ENCODE results near the gene ACSF2. TPM values are rescaled to one million over a fixed set of nuclear protein-coding genes. Genes with fewer than 3 reads are reported as not detected.

Gene ACSF2
- total and polyA plus RNA-seq, 2 donors from 2014 or later = 44.4 to 404 TPM

DNA sequence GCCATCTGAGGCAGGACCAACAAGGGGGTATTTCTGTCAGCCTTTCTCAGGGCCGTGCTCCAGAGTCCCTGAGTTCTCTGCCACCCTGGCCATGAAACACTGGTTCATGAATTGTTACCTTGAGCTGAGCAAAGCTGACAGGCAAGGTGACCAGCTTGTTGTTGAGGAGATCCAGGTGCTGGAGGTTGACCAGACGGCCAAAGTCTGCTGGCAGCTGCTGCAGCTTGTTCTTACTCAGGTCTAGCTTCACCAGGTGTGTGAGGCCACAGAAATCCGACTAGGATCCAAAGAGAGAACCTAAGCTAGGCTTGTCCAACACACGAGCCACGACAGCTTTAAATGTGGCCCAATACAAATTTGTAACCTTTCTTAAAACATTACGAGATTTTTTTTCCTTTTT lies 33.4 kb upstream of the ACSF2 start:
- no peak for FAIRE-seq
- H3K9ac ChIP-seq (ENCODE audit: low read length in 3 of 3) = no peak overlapping the region
- no peak for DNase-seq
- H3K36me3 ChIP-seq (ENCODE audit: control insufficient read depth in 2 of 3, insufficient read depth in 3 of 3, low read length in 3 of 3) = peaks cover 13 to 49% (median 48%) of the 10 kb centered on the region in 3 donors
- intact Hi-C loops (cut with DNase I) = no loop called here
- TF ChIP-seq, protein P1, sequence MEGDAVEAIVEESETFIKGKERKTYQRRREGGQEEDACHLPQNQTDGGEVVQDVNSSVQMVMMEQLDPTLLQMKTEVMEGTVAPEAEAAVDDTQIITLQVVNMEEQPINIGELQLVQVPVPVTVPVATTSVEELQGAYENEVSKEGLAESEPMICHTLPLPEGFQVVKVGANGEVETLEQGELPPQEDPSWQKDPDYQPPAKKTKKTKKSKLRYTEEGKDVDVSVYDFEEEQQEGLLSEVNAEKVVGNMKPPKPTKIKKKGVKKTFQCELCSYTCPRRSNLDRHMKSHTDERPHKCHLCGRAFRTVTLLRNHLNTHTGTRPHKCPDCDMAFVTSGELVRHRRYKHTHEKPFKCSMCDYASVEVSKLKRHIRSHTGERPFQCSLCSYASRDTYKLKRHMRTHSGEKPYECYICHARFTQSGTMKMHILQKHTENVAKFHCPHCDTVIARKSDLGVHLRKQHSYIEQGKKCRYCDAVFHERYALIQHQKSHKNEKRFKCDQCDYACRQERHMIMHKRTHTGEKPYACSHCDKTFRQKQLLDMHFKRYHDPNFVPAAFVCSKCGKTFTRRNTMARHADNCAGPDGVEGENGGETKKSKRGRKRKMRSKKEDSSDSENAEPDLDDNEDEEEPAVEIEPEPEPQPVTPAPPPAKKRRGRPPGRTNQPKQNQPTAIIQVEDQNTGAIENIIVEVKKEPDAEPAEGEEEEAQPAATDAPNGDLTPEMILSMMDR (IDR thresholded peaks at IDR 0.05; ENCODE audit: borderline replicate concordance, extremely low read depth, insufficient read depth) = no peak
- H3K9me3 ChIP-seq (ENCODE audit: control insufficient read depth in 2 of 3, insufficient read depth in 1 of 3, low read length in 3 of 3) = no peaks in the 10 kb centered on the region
- H3K27ac ChIP-seq (ENCODE audit: low read depth in 2 of 2, low read length in 2 of 2) = no peak overlapping the region
- no peak overlapping the region for H3K4me3 ChIP-seq (ENCODE audit: low read length in 3 of 3)
- H3K27me3 ChIP-seq (ENCODE audit: control insufficient read depth, insufficient read depth, low read length) = no peaks in the 10 kb centered on the region
- H3K4me1 ChIP-seq (ENCODE audit: control insufficient read depth in 2 of 3, insufficient read depth in 2 of 3, low read depth in 1 of 3, low read length in 3 of 3) = peaks cover 3 to 12% (median 10%) of the 10 kb centered on the region in 3 donors

DNA sequence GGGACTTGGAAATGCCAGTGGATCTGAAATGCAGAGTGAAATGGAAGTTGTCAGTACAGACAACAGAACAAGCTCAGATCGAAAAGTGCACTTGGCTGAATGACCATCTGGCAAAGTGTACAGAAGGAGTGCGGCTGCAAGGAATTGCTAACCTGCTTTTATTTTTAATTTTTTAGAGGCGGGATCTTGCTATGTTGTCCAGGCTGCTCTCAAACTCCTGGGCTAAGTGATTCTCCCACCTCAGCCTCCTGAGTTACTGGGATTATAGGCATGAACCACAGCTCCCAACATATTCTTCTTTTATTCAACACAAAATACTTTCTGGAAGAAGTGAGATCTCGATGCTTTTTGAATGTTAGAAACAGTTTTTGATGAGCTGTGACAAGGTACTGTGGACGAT lies 32.3 kb upstream of the ACSF2 start:
- Histone ChIP-seq H3K9me3 (ENCODE audit: control insufficient read depth in 2 of 3, insufficient read depth in 1 of 3, low read length in 3 of 3) (no peaks in the 10 kb centered on the region), H3K27ac (ENCODE audit: low read depth in 2 of 2, low read length in 2 of 2) (no peak overlapping the region), H3K27me3 (ENCODE audit: control insufficient read depth, insufficient read depth, low read length) (no peaks in the 10 kb centered on the region), H3K9ac (ENCODE audit: low read length in 3 of 3) (no peak overlapping the region), H3K4me3 (ENCODE audit: low read length in 3 of 3) (no peak overlapping the region), H3K4me1 (ENCODE audit: control insufficient read depth in 2 of 3, insufficient read depth in 2 of 3, low read depth in 1 of 3, low read length in 3 of 3) (peaks cover 3 to 15% (median 10%) of the 10 kb centered on the region in 3 donors), H3K36me3 (ENCODE audit: control insufficient read depth in 2 of 3, insufficient read depth in 3 of 3, low read length in 3 of 3) (peaks cover 13 to 43% (median 39%) of the 10 kb centered on the region in 3 donors)
- intact Hi-C loops (cut with DNase I) = no loop called here
- FAIRE-seq (no peak), DNase-seq (no peak)
- TF ChIP-seq, protein P1 (IDR thresholded peaks at IDR 0.05; ENCODE audit: borderline replicate concordance, extremely low read depth, insufficient read depth) = no peak

DNA sequence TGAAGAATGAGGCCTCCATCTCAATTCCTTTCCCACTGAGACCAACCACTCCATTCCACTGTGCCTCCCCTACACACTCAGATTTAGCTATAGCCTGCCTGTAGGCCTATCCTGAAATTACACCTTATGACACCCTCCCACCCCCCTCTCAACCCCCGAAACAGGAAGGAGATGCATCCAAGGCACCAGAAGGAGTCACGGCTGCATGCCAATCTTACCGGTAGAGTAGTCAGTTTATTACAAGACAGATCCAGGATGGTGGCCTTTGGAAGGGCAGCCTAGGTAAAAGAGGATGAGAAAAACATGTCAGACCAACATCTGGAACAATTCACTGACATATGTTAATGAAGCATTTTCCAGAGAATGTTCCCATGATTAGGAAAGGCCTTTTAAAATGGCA lies 31.3 kb upstream of the ACSF2 start:
- H3K27me3 ChIP-seq (ENCODE audit: control insufficient read depth, insufficient read depth, low read length) = no peaks in the 10 kb centered on the region
- H3K9ac ChIP-seq (ENCODE audit: low read length in 3 of 3) = no peak overlapping the region
- DNase-seq = no peak
- no peak overlapping the region for H3K4me3 ChIP-seq (ENCODE audit: low read length in 3 of 3)
- intact Hi-C loops (cut with DNase I) = no loop called here
- H3K27ac ChIP-seq (ENCODE audit: low read depth in 2 of 2, low read length in 2 of 2) = no peak overlapping the region
- no peaks in the 10 kb centered on the region for H3K9me3 ChIP-seq (ENCODE audit: control insufficient read depth in 2 of 3, insufficient read depth in 1 of 3, low read length in 3 of 3)
- TF ChIP-seq, protein P1 (IDR thresholded peaks at IDR 0.05; ENCODE audit: borderline replicate concordance, extremely low read depth, insufficient read depth) = no peak
- peaks cover 3 to 15% (median 10%) of the 10 kb centered on the region in 3 donors for H3K4me1 ChIP-seq (ENCODE audit: control insufficient read depth in 2 of 3, insufficient read depth in 2 of 3, low read depth in 1 of 3, low read length in 3 of 3)
- FAIRE-seq = no peak
- peaks cover 13 to 36% (median 34%) of the 10 kb centered on the region in 3 donors for H3K36me3 ChIP-seq (ENCODE audit: control insufficient read depth in 2 of 3, insufficient read depth in 3 of 3, low read length in 3 of 3)

Data from kidney (tissue), 14 donors.